Upper lobe of left lung (tissue), 4 donors: ENCODE data around the gene ANKLE2.

Source experiments
- CTCF ChIP-seq, 6 experiments: fragments of 450-650 bp in 4 of 6; fragments of 200-600 bp in 2 of 6; sonication (generic) in 2 of 6; IDR thresholded peaks; one replicate each; pipeline ENCODE4 v1.5.1; 2016 to 2019; ENCODE audit warnings: antibody characterized with exemption in 6 of 6
- POLR2A ChIP-seq, 4 donors: fragments of 450-650 bp; IDR thresholded peaks; one replicate each; pipeline ENCODE4 v1.5.1; 2016 to 2017; ENCODE audit warnings: antibody characterized with exemption in 4 of 4, mild to moderate bottlenecking in 2 of 4

DNA sequence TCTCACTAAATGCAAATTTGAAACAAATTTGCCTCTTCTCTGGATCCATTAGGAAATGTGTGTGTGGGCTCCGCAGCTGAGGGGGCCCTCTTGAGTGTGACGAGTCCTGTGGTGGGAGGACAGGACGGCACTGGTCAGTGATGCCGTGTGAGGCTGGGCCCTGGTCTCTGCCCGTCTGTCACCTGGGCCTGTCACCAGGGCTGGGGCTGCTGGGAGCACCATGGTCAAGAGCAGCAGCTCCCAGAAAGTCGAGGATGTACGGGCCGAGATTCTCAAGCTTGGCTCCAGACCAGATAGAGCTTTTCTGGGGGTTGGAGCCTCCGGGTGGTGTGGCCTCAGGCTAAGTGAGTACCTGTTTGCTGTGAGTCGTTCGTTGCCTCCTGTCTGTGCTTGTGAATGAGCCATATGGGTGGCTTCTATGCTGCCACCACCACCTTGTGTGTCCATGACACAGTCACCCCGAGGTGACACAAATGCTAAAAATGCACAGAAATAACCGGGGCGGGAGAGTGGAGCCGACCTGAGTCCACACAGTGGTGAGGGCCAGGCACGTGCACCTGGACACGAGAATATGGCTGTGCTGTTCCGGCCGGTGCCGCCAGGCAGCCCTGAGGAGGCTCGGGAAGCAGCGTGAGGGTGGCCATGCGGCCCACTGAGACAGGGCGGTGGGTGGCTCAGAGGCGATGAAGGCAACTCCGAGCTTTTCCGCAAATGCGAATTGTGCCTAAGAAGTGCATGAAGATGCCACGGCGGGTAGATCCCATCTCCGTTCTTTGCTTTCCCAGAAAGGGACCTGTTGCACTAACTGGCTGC is 42.3 kb downstream of the ANKLE2 start:
- TF ChIP-seq POLR2A (IDR thresholded peaks at IDR 0.05) (no peak), CTCF (IDR thresholded peaks at IDR 0.05) (no peak)
